IMR-90 (cell line): ENCODE data around the gene GPN1.

Experiments used
- CTCF ChIP-seq: conservative IDR thresholded peaks from 2 replicates; pipeline ENCODE4 v1.5.1; 2012; ENCODE audit warnings: mild to moderate bottlenecking, low read depth, low read length, improper control_type of control experiment
- FOS ChIP-seq: fragments of 150-350 bp; IDR thresholded peaks from 2 replicates; pipeline ENCODE4 v1.6.1; 2016; ENCODE audit warnings: low read depth, low read length
- POLR2A ChIP-seq: IDR thresholded peaks from 2 replicates; pipeline ENCODE4 v1.6.1; 2012; ENCODE audit warnings: mild to moderate bottlenecking, low read depth, low read length
- RAD21 ChIP-seq: IDR thresholded peaks from 2 replicates; pipeline ENCODE4 v1.6.1; 2012; ENCODE audit warnings: low read length, improper control_type of control experiment

GRCh38 chr2:27645197-27645596, 16.3 kb downstream of the GPN1 start:
- no peak for TF ChIP-seq POLR2A
- TF ChIP-seq FOS: no peak
- no peak for TF ChIP-seq CTCF
- no peak for TF ChIP-seq RAD21
